Measurements from ENCODE around the gene NR1H2.

GRCh38 chr19:50412419-50412818 is 36.2 kb downstream of the NR1H2 start:
- TF ChIP-seq CTCF (IDR thresholded peaks at IDR 0.05) (no peak), POLR2A (IDR thresholded peaks at IDR 0.05) (no peak)

Measured in uterus (tissue), 2 donors.